DMS79 treated with DMSO at 0.1 percent for 48 hours (cell line): Measurements from ENCODE around the gene CWH43.
"Not testable (repeated sequence)": the region's sequence is repeated elsewhere in the genome, so short reads cannot be mapped to it uniquely, and the experiment has no call there.

Experiments
- DNase-seq: peaks from one replicate; lab custom pipeline; 2025; lab: John Stamatoyannopoulos, UW

Gene CWH43

GRCh38 chr4:49097071-49097470 is 111.0 kb downstream of the CWH43 start:
- not testable (repeated sequence) for DNase-seq

DNA sequence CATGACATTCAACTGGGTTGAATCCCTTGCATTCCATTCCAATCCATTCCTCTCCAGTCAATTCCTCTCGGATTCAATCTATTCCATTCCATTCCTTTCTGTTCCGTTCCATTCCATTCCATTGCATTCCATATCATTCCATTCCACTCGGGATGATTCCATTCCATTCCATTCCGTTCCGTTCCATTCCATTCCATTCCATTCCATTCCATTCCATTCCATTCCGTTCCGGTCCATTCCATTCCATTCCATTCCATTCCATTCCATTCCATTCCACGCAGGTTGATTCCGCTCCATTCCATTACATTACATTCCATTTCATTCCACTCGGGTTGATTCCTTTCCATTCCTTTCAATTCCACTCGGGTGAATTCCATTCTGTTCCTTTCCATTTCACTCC is 111.4 kb downstream of the CWH43 start:
- DNase-seq = not testable (repeated sequence)

GRCh38 chr4:49098034-49098759 is 112.1 kb downstream of the CWH43 start:
- DNase-seq = not testable (repeated sequence)

DNA sequence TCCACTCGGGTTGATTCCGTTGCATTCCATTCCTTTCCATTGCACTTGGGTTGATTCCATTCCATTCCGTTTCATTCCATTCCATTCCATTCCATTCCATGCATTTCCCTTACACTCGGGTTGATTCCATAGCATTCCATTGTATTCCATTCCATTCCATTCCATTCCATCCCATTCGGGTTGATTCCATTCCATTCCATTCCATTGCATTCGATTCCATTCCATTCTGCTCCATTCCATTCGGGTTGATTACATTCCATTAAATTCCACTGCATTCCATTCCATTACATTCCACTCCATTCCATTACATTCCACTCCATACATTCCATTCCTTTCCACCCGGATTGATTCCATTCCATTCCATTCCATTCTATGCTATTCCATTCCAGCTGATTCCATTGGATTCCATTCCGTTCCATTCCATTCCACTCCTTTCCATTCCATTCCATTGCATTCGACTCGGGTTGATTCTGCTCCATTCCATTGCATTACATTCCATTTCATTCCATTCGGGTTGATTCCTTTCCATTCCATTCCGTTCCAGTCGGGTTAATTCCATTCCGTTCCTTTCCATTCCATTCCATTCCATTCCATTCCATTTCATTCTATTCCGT is 113.9 kb downstream of the CWH43 start:
- not testable (repeated sequence) for DNase-seq

- DNase-seq = not testable (repeated sequence)
These were observed 116.3 kb downstream of the CWH43 start for GRCh38 chr4:49102344-49102898.

DNA sequence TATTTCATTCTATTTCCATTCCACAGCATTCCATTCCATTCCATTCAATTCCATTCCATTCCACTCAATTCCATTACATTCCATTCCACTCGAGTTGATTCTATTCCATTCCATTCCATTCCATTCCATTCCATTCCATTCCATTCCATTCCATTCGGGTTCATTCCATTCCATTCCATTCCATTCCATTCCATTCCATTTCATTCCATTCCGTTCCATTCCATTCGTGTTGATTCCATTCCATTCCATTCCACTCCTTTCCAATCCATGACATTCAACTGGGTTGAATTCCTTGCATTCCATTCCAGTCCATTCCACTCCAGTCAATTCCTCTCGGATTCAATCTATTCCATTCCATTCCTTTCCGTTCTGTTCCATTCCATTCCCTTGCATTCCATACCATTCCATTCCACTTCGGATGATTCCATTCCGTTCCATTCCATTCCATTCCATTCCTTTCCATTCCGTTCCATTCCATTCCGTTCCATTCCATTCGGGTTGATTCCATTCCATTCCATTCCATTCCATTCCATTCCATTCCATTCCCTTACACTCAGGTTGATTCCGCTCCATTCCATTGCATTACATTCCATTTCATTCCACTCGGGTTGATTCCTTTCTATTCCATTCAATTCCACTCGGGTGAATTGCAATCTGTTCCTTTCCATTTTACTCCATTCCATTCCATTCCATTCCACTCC is 117.5 kb downstream of the CWH43 start:
- DNase-seq = not testable (repeated sequence)

DNA sequence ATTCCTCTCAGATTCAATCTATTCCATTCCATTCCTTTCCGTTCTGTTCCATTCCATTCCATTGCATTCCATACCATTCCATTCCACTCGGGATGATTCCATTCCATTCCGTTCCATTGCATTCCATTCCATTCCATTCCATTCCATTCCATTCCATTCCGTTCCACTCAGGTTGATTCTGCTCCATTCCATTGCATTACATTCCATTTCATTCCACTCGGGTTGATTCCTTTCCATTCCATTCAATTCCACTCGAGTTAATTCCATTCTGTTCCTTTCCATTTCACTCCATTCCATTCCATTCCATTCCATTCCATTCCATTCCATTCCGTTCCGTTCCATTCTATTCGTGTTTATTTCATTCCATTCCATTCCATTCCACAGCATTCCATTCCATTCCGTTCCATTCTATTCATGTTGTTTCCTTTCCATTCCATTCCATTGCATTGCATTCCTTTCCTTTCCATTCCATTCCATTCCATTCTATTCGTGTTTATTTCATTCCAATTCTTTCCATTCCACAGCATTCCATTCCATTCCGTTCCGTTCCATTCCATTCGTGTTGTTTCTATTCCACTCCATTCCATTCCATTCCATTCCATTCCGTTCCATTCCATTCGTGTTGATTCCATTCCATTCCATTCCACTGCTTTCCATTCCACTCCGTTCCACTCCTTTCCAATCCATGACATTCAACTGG is 118.3 kb downstream of the CWH43 start:
- DNase-seq = not testable (repeated sequence)

DNA sequence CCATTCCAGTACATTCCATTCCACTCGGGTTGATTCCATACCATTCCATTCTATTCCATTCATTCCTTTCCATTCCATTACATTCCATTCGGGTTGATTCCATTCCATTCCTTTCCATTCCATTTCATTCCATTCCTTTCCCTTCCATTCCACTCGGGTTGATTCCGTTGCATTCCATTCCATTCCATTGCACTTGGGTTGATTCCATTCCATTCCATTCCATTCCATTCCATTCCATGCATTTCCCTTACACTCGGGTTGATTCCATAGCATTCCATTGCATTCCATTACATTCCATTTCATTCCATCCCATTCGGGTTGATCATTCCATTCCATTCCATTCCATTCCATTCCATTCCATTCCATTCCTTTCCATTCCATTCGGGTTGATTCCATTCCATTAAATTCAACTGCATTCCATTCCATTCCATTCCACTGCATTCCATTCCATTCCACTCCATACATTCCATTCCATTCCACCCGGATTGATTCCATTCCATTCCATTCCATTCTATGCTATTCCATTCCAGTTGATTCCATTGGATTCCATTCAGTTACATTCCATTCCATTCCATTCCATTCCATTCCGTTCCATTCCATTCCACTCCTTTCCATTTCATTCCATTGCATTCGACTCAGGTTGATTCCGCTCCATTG is 119.3 kb downstream of the CWH43 start:
- DNase-seq = not testable (repeated sequence)

DNA sequence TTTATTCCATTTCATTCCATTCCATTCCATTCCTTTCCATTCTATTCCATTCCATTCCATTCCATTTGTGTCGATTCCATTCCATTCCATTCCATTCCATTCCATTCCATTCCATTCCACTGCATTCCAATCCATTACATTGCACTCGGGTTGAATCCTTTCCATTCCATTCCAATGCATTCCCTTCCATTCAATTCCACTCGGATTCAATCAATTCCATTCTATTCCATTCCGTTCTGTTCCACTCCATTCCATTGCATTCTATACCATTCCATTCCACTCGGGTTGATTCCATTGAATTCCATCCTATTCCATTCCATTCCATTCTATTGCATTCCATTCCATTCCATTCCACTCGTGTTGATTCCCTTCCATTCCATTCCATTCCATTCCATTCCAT is 121.2 kb downstream of the CWH43 start:
- not testable (repeated sequence) for DNase-seq

GRCh38 chr4:49108183-49108978 is 122.3 kb downstream of the CWH43 start:
- not testable (repeated sequence) for DNase-seq

- DNase-seq = not testable (repeated sequence)
These were observed 123.6 kb downstream of the CWH43 start for GRCh38 chr4:49109567-49110166.

- DNase-seq = not testable (repeated sequence)
These were observed 124.5 kb downstream of the CWH43 start for GRCh38 chr4:49110579-49110978.
